Hepatocyte (in vitro differentiated cells): ENCODE measurements around the gene HS6ST1. TPM values are rescaled to one million over a fixed set of nuclear protein-coding genes. Genes with fewer than 3 reads are reported as not detected.

ENCODE experiments used
- DNase-seq: peaks from one replicate; pipeline ENCODE4 v3.0.0-alpha.2; 2016; ENCODE audit warnings: low spot score
- H2AFZ ChIP-seq: fragments of 200-600 bp; sonication (generic); 2 replicates; pipeline ENCODE4 v1.6.0; 2016; ENCODE audit warnings: antibody characterized with exemption, mild to moderate bottlenecking
- H3K27ac ChIP-seq: fragments of 200-600 bp; sonication (generic); 2 replicates; pipeline ENCODE4 v1.5.1; 2016; ENCODE audit warnings: mild to moderate bottlenecking
- H3K27me3 ChIP-seq: fragments of 200-600 bp; sonication (generic); 2 replicates; pipeline ENCODE4 v1.6.1; 2016
- H3K36me3 ChIP-seq: fragments of 200-600 bp; sonication (generic); replicated peaks from 2 replicates; pipeline ENCODE4 v1.5.1; 2016; ENCODE audit warnings: low read depth; ENCODE audit not compliant: insufficient read depth
- H3K4me1 ChIP-seq: fragments of 200-600 bp; sonication (generic); 2 replicates; pipeline ENCODE4 v1.5.1; 2016; ENCODE audit warnings: mild to moderate bottlenecking, moderate library complexity; ENCODE audit not compliant: insufficient read depth
- H3K4me2 ChIP-seq: fragments of 200-600 bp; sonication (generic); 2 replicates; pipeline ENCODE4 v1.6.0; 2016
- H3K4me3 ChIP-seq: fragments of 200-600 bp; sonication (generic); 2 replicates; pipeline ENCODE4 v1.5.1; 2016; ENCODE audit warnings: mild to moderate bottlenecking
- H3K79me2 ChIP-seq: fragments of 200-600 bp; sonication (generic); 2 replicates; pipeline ENCODE4 v1.6.0; 2017; ENCODE audit warnings: mild to moderate bottlenecking
- H3K9me2 ChIP-seq: fragments of 200-600 bp; sonication (generic); replicated peaks from 2 replicates; pipeline ENCODE4 v1.6.0; 2017; ENCODE audit warnings: mild to moderate bottlenecking; ENCODE audit not compliant: insufficient read depth
- H3K9me3 ChIP-seq: fragments of 200-600 bp; sonication (generic); 2 replicates; pipeline ENCODE4 v1.5.1; 2016; ENCODE audit warnings: low read depth, mild to moderate bottlenecking
- H4K20me1 ChIP-seq: fragments of 200-600 bp; sonication (generic); 2 replicates; pipeline ENCODE4 v1.6.0; 2016; ENCODE audit warnings: mild to moderate bottlenecking; ENCODE audit not compliant: insufficient read depth, poor library complexity, severe bottlenecking
- CTCF ChIP-seq: fragments of 200-600 bp; sonication (generic); IDR thresholded peaks from 2 replicates; pipeline ENCODE4 v1.5.1; 2016; ENCODE audit warnings: antibody characterized with exemption, mild to moderate bottlenecking; ENCODE audit not compliant: poor library complexity
- EZH2 ChIP-seq: fragments of 200-600 bp; sonication (generic); IDR thresholded peaks from 2 replicates; pipeline ENCODE4 v1.6.1; 2016; ENCODE audit warnings: antibody characterized with exemption, mild to moderate bottlenecking, borderline replicate concordance
- EZH2phosphoT487 ChIP-seq: fragments of 200-600 bp; sonication (generic); IDR thresholded peaks from one replicate; pipeline ENCODE4 v1.6.1; 2018; ENCODE audit warnings: antibody characterized with exemption, mild to moderate bottlenecking, low read depth, moderate library complexity; ENCODE audit not compliant: unreplicated experiment, severe bottlenecking
- WGBS: methylation state at CpG from one replicate; pipeline ENCODE4 v1.1.6; 2016; ENCODE audit warnings: low lambda C conversion rate; ENCODE audit errors: missing lambda C conversion rate; 5-methylcytosine and 5-hydroxymethylcytosine counted together
- polyA plus RNA-seq: library from polyadenylated mRNA; unstranded; fragments of >200 nt; fragmentation: Nextera tagmentation; extraction: Ambion mirVana; gene quantifications from 2 replicates; pipeline ENCODE4 v1.2.1, GENCODE V29; 2016
- total RNA-seq: library from RNA; depleted of rRNA; stranded (reverse); fragments of >200 nt; gene quantifications from 2 replicates; pipeline ENCODE4 v1.2.3, GENCODE V29; 2014

The HS6ST1 gene
- total and polyA plus RNA-seq, 2 experiments from 2014 or later, result 46.7 to 48.3 TPM

GRCh38 chr2:128302011-128302743 is 16.5 kb downstream of the HS6ST1 start:
- no peak for DNase-seq
- Histone ChIP-seq H3K27ac (no peak overlapping the region), H3K9me2 (no peaks in the 10 kb centered on the region), H3K27me3 (no peaks in the 10 kb centered on the region), H3K36me3 (no peaks in the 10 kb centered on the region), H2AFZ (no peak overlapping the region), H3K4me1 (peaks cover 23% of the 10 kb centered on the region), H3K79me2 (peaks cover 93% of the 10 kb centered on the region), H3K9me3 (no peaks in the 10 kb centered on the region), H3K4me3 (no peak overlapping the region), H4K20me1 (peaks cover 58% of the 10 kb centered on the region), H3K4me2 (no peak overlapping the region)
- WGBS, result 85% methylated on average over 8 of the region's 8 CpGs
- TF ChIP-seq CTCF, result no peak

- 89% methylated on average over 13 of the region's 13 CpGs for WGBS
- Histone ChIP-seq H3K79me2 (peaks cover 93% of the 10 kb centered on the region), H3K4me2 (no peak overlapping the region), H3K27ac (no peak overlapping the region), H4K20me1 (peaks cover 56% of the 10 kb centered on the region), H3K4me3 (no peak overlapping the region), H3K4me1 (peaks cover 18% of the 10 kb centered on the region), H3K36me3 (no peaks in the 10 kb centered on the region), H3K9me3 (no peaks in the 10 kb centered on the region), H3K27me3 (no peaks in the 10 kb centered on the region), H2AFZ (no peak overlapping the region), H3K9me2 (no peaks in the 10 kb centered on the region)
- TF ChIP-seq CTCF (no peak), EZH2 (no peak), EZH2phosphoT487 (no peak)
- DNase-seq, result no peak
Observed at GRCh38 chr2:128301501-128301966, 17.1 kb downstream of the HS6ST1 start.

GRCh38 chr2:128301021-128301420 is 17.6 kb downstream of the HS6ST1 start:
- no peaks in the 10 kb centered on the region for H3K27me3 ChIP-seq
- H3K9me2 ChIP-seq, result no peaks in the 10 kb centered on the region
- peaks cover 14% of the 10 kb centered on the region for H3K4me1 ChIP-seq
- no peak overlapping the region for H3K4me3 ChIP-seq
- H3K4me2 ChIP-seq, result no peak overlapping the region
- peaks cover 97% of the 10 kb centered on the region for H3K79me2 ChIP-seq
- no peak for DNase-seq
- H3K27ac ChIP-seq, result no peak overlapping the region
- no peak overlapping the region for H2AFZ ChIP-seq
- H3K9me3 ChIP-seq, result no peaks in the 10 kb centered on the region
- H4K20me1 ChIP-seq, result peaks cover 58% of the 10 kb centered on the region
- no peaks in the 10 kb centered on the region for H3K36me3 ChIP-seq
- TF ChIP-seq CTCF (no peak), EZH2phosphoT487 (no peak), EZH2 (no peak)
- 93% methylated on average over 8 of the region's 8 CpGs for WGBS
